ENCODE measurements around the gene SGMS1.

SGMS1 gene

GRCh38 chr10:50605269-50605950 lies 18.3 kb downstream of the SGMS1 start:
- no peaks in the 10 kb centered on the region for H3K9me3 ChIP-seq (ENCODE audit: insufficient read depth, low read depth, low read length)
- 93% methylated on average over 1 of the region's 1 CpG for WGBS
- no peak overlapping the region for H3K4me3 ChIP-seq (ENCODE audit: low read length)
- H3K9ac ChIP-seq (ENCODE audit: low read depth, low read length), result no peak overlapping the region
- peaks cover 21% of the 10 kb centered on the region for H3K4me1 ChIP-seq (ENCODE audit: insufficient read depth, low read length)
- no peak overlapping the region for H3K27ac ChIP-seq (ENCODE audit: low read depth, low read length)
- H3K36me3 ChIP-seq (ENCODE audit: insufficient read depth, low read length), result no peaks in the 10 kb centered on the region
- H3K27me3 ChIP-seq (ENCODE audit: insufficient read depth, low read length), result no peaks in the 10 kb centered on the region

GRCh38 chr10:50604809-50605208 lies 18.9 kb downstream of the SGMS1 start:
- Histone ChIP-seq H3K27ac (ENCODE audit: low read depth, low read length) (no peak overlapping the region), H3K9ac (ENCODE audit: low read depth, low read length) (no peak overlapping the region), H3K27me3 (ENCODE audit: insufficient read depth, low read length) (no peaks in the 10 kb centered on the region), H3K4me3 (ENCODE audit: low read length) (no peak overlapping the region), H3K9me3 (ENCODE audit: insufficient read depth, low read depth, low read length) (no peaks in the 10 kb centered on the region), H3K4me1 (ENCODE audit: insufficient read depth, low read length) (peaks cover 24% of the 10 kb centered on the region), H3K36me3 (ENCODE audit: insufficient read depth, low read length) (no peaks in the 10 kb centered on the region)
- WGBS, result 74% methylated on average over 3 of the region's 3 CpGs

- Histone ChIP-seq H3K4me3 (ENCODE audit: low read length) (no peak overlapping the region), H3K9ac (ENCODE audit: low read depth, low read length) (no peak overlapping the region), H3K36me3 (ENCODE audit: insufficient read depth, low read length) (no peaks in the 10 kb centered on the region), H3K4me1 (ENCODE audit: insufficient read depth, low read length) (peaks cover 24% of the 10 kb centered on the region), H3K27me3 (ENCODE audit: insufficient read depth, low read length) (no peaks in the 10 kb centered on the region), H3K9me3 (ENCODE audit: insufficient read depth, low read depth, low read length) (no peaks in the 10 kb centered on the region), H3K27ac (ENCODE audit: low read depth, low read length) (no peak overlapping the region)
- WGBS, result 91% methylated on average over 8 of the region's 8 CpGs
Observed at GRCh38 chr10:50604049-50604640, 19.6 kb downstream of the SGMS1 start.

- Histone ChIP-seq H3K9me3 (ENCODE audit: insufficient read depth, low read depth, low read length) (no peaks in the 10 kb centered on the region), H3K4me1 (ENCODE audit: insufficient read depth, low read length) (peaks cover 24% of the 10 kb centered on the region), H3K9ac (ENCODE audit: low read depth, low read length) (no peak overlapping the region), H3K27ac (ENCODE audit: low read depth, low read length) (no peak overlapping the region), H3K36me3 (ENCODE audit: insufficient read depth, low read length) (no peaks in the 10 kb centered on the region), H3K4me3 (ENCODE audit: low read length) (no peak overlapping the region), H3K27me3 (ENCODE audit: insufficient read depth, low read length) (no peaks in the 10 kb centered on the region)
- 94% methylated on average over 6 of the region's 6 CpGs for WGBS
Observed at GRCh38 chr10:50603151-50603850, 20.5 kb downstream of the SGMS1 start.

GRCh38 chr10:50601974-50602373 lies 21.8 kb downstream of the SGMS1 start:
- H3K36me3 ChIP-seq (ENCODE audit: insufficient read depth, low read length), result no peaks in the 10 kb centered on the region
- whole genome bisulfite sequencing, result 92% methylated on average over 1 of the region's 1 CpG
- H3K9ac ChIP-seq (ENCODE audit: low read depth, low read length), result no peak overlapping the region
- H3K27me3 ChIP-seq (ENCODE audit: insufficient read depth, low read length), result no peaks in the 10 kb centered on the region
- H3K4me1 ChIP-seq (ENCODE audit: insufficient read depth, low read length), result peaks cover 24% of the 10 kb centered on the region
- no peak overlapping the region for H3K4me3 ChIP-seq (ENCODE audit: low read length)
- H3K27ac ChIP-seq (ENCODE audit: low read depth, low read length), result no peak overlapping the region
- H3K9me3 ChIP-seq (ENCODE audit: insufficient read depth, low read depth, low read length), result no peaks in the 10 kb centered on the region

GRCh38 chr10:50600831-50601477 lies 22.8 kb downstream of the SGMS1 start:
- Histone ChIP-seq H3K4me1 (ENCODE audit: insufficient read depth, low read length) (peaks cover 24% of the 10 kb centered on the region), H3K9me3 (ENCODE audit: insufficient read depth, low read depth, low read length) (no peaks in the 10 kb centered on the region), H3K4me3 (ENCODE audit: low read length) (no peak overlapping the region), H3K27ac (ENCODE audit: low read depth, low read length) (no peak overlapping the region), H3K9ac (ENCODE audit: low read depth, low read length) (no peak overlapping the region), H3K36me3 (ENCODE audit: insufficient read depth, low read length) (no peaks in the 10 kb centered on the region), H3K27me3 (ENCODE audit: insufficient read depth, low read length) (no peaks in the 10 kb centered on the region)
- WGBS, result 82% methylated on average over 2 of the region's 2 CpGs

GRCh38 chr10:50600286-50600685 lies 23.5 kb downstream of the SGMS1 start:
- H3K4me3 ChIP-seq (ENCODE audit: low read length), result no peak overlapping the region
- H3K27ac ChIP-seq (ENCODE audit: low read depth, low read length), result no peak overlapping the region
- peaks cover 24% of the 10 kb centered on the region for H3K4me1 ChIP-seq (ENCODE audit: insufficient read depth, low read length)
- no peaks in the 10 kb centered on the region for H3K9me3 ChIP-seq (ENCODE audit: insufficient read depth, low read depth, low read length)
- H3K9ac ChIP-seq (ENCODE audit: low read depth, low read length), result no peak overlapping the region
- WGBS, result 67% methylated on average over 1 of the region's 1 CpG
- no peaks in the 10 kb centered on the region for H3K27me3 ChIP-seq (ENCODE audit: insufficient read depth, low read length)
- no peaks in the 10 kb centered on the region for H3K36me3 ChIP-seq (ENCODE audit: insufficient read depth, low read length)

- no peak overlapping the region for H3K4me3 ChIP-seq (ENCODE audit: low read length)
- no peaks in the 10 kb centered on the region for H3K27me3 ChIP-seq (ENCODE audit: insufficient read depth, low read length)
- whole genome bisulfite sequencing, result 85% methylated on average over 3 of the region's 3 CpGs
- no peaks in the 10 kb centered on the region for H3K36me3 ChIP-seq (ENCODE audit: insufficient read depth, low read length)
- H3K9ac ChIP-seq (ENCODE audit: low read depth, low read length), result no peak overlapping the region
- no peaks in the 10 kb centered on the region for H3K9me3 ChIP-seq (ENCODE audit: insufficient read depth, low read depth, low read length)
- peaks cover 9% of the 10 kb centered on the region; the same call in 1 of the 2 replicates for H3K4me1 ChIP-seq (ENCODE audit: insufficient read depth, low read length)
- H3K27ac ChIP-seq (ENCODE audit: low read depth, low read length), result no peak overlapping the region
Observed at GRCh38 chr10:50596897-50597296, 26.9 kb downstream of the SGMS1 start.

GRCh38 chr10:50596456-50596855 lies 27.3 kb downstream of the SGMS1 start:
- Histone ChIP-seq H3K27ac (ENCODE audit: low read depth, low read length) (no peak overlapping the region), H3K4me3 (ENCODE audit: low read length) (no peak overlapping the region), H3K36me3 (ENCODE audit: insufficient read depth, low read length) (no peaks in the 10 kb centered on the region), H3K9me3 (ENCODE audit: insufficient read depth, low read depth, low read length) (no peaks in the 10 kb centered on the region), H3K4me1 (ENCODE audit: insufficient read depth, low read length) (peaks cover 9% of the 10 kb centered on the region; the same call in 1 of the 2 replicates), H3K9ac (ENCODE audit: low read depth, low read length) (no peak overlapping the region), H3K27me3 (ENCODE audit: insufficient read depth, low read length) (no peaks in the 10 kb centered on the region)
- 92% methylated on average over 2 of the region's 2 CpGs for WGBS

- no peak overlapping the region for H3K27ac ChIP-seq (ENCODE audit: low read depth, low read length)
- 93% methylated on average over 3 of the region's 3 CpGs for WGBS
- H3K4me1 ChIP-seq (ENCODE audit: insufficient read depth, low read length), result peaks cover 7% of the 10 kb centered on the region; the same call in 1 of the 2 replicates
- no peak overlapping the region for H3K4me3 ChIP-seq (ENCODE audit: low read length)
- H3K36me3 ChIP-seq (ENCODE audit: insufficient read depth, low read length), result no peaks in the 10 kb centered on the region
- H3K9me3 ChIP-seq (ENCODE audit: insufficient read depth, low read depth, low read length), result no peaks in the 10 kb centered on the region
- H3K9ac ChIP-seq (ENCODE audit: low read depth, low read length), result no peak overlapping the region
- H3K27me3 ChIP-seq (ENCODE audit: insufficient read depth, low read length), result no peaks in the 10 kb centered on the region
Observed at GRCh38 chr10:50595785-50596184, 28.0 kb downstream of the SGMS1 start.
